Hematopoietic multipotent progenitor cell treated with erythropoietin and hydrocortisone succinate and interleukin-3 and kit ligand, for 6 days (in vitro differentiated cells): ENCODE results near the gene C1QTNF5.
"Not testable (repeated sequence)": the region's sequence is repeated elsewhere in the genome, so short reads cannot be mapped to it uniquely, and the experiment has no call there.

Source experiments
- DNase-seq: peaks from one replicate; pipeline ENCODE4 v3.0.0-alpha.2; 2015

The C1QTNF5 gene, protein sequence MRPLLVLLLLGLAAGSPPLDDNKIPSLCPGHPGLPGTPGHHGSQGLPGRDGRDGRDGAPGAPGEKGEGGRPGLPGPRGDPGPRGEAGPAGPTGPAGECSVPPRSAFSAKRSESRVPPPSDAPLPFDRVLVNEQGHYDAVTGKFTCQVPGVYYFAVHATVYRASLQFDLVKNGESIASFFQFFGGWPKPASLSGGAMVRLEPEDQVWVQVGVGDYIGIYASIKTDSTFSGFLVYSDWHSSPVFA

GRCh38 chr11:119340335-119341221, at the start of gene C1QTNF5:
Gene C1QTNF5 (minus strand): TSS chr11:119340883. CDS start chr11:119340397, 486 bp downstream.
- DNase-seq: no peak

GRCh38 chr11:119389611-119390254, 49.0 kb upstream of the C1QTNF5 start:
- peak; percentile 47 for DNase-seq

- DNase-seq: no peak
These were observed 47.4 kb upstream of the C1QTNF5 start for GRCh38 chr11:119388103-119388502.

DNA sequence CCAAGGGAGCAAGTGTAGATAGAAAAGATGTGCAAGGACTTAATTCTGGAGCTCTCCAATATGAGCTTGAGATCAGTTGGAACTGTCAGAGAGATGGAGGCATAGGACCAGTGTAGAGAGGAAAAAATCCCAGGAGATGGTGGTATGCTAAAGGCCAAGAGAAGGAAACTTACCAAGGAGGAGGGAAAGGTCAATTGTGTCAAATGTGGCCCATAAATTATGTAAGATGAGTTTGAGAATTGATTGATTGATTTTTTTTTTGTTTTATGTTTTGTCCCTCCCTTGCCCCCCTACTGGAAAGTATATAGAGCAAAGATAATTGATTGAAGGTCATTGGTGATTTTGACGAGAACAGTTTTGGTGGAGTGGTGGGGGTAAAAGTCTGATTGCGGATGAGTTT, 43.6 kb upstream of the C1QTNF5 start:
- no peak for DNase-seq

DNA sequence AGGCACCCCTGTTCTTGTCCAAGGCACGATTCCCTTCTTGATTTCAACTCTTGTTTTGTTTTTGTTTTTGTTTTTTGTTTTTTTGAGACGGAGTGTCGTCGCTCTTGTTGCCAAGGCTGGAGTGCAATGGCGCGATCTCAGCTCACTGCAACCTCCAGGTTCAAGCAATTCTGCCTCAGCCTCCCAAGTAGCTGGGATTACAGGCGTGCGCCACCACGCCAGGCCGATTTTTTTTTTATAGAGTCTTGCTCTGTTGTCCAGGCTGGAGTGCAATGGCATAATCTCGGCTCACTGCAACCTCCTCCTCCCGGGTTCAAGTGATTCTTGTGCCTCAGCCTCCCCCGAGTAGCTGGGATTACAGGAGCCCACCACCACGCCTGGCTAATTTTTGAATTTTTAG, 41.8 kb upstream of the C1QTNF5 start:
- not testable (repeated sequence) for DNase-seq

- DNase-seq: no peak
These were observed 41.4 kb upstream of the C1QTNF5 start for GRCh38 chr11:119382101-119382500.

DNA sequence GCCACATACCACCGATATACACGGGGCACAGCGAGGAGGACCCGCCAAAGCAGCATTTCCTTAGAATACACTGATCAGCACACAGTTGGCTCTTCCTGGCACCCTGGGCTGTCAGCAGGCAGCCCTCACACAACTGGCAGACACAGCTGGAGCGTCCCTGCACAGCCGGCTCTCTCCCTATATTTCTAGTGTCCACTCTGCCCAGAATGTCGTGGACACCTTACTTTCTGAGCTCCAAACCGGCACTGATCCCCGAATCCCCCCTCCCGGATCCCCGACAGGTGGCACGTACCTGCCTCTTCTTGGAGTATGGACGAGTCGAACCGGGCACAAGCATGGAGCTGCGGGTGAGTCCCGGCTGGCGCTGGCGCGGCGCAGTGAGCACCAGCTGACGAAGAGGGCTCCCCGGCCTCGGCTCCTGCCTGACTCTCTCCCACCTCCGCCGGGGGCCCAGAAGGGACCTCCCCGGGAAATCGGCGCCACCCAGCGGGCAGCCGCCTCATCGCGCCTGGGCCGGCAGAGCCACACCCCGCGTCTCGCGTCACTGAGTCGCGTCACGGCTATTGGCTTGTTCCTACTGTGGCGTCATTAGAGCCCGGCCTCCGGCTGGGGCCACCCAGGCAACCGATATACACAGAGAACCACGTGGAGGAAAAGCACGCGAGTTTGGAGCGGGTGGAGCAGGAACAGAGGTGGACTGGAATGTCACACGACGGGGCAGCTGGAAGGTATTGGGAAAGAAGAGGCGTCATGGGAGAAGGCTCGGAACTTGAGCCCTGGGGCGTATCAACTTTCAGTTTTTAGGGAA, 40.7 kb upstream of the C1QTNF5 start, which contains the start of gene USP2:
Gene USP2, minus strand, starts transcription at position 510 of the 808 bp plus-strand sequence. CDS start 8,210 bp downstream, outside the sequence.
- peak; percentile 96 for DNase-seq

DNA sequence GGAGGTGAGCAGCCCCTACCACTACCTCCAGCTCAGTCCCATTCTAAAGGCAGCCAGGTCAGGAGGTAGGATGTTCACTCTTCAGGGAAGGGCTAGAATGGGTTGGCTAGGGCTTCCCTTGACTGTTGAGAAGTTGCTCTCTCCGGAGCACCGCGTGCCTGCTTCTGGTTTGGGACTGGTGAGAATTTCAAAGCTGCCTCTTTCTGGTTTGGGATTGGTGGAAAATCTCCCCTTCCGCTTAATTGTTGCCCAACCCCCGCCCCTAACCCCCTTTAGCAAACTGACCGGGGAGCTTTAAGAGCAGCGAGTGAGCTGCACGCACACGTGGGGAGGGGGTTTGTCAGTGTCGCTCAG, 40.1 kb upstream of the C1QTNF5 start:
- DNase-seq: no peak

- peak; percentile 1 for DNase-seq
These were observed 39.6 kb upstream of the C1QTNF5 start for GRCh38 chr11:119380160-119380826.

DNA sequence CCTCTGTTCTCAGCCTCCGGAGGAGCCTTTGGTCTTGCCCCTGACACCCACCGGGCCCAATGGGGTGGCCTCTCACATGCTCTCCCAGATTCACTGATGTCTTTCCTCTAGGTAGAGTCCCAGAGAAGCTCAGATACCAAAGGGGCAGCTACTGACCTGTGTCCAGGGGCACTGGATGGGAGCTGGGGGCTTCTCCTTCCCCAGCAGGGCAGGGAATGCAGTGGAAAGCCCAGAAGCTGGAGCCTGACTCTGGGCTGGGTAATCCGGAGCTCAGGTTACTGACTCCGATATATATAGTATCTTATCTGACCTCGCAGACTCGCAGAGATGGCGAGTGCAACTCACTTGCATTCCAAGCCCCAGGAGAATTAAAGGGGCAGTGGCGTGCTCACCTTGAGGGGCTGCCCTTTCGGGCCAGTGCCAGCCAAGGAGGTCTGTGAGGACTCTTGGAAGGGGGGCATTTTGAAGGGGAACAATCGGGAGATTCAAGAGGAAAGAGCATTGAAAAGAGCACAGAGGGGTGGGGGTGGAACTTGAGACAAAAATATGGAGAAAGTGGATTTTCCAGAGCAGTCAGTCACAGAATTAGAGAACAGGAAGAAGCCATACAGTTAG, 38.3 kb upstream of the C1QTNF5 start:
- DNase-seq: no peak

GRCh38 chr11:119377961-119378667, 37.4 kb upstream of the C1QTNF5 start:
- no peak for DNase-seq

DNA sequence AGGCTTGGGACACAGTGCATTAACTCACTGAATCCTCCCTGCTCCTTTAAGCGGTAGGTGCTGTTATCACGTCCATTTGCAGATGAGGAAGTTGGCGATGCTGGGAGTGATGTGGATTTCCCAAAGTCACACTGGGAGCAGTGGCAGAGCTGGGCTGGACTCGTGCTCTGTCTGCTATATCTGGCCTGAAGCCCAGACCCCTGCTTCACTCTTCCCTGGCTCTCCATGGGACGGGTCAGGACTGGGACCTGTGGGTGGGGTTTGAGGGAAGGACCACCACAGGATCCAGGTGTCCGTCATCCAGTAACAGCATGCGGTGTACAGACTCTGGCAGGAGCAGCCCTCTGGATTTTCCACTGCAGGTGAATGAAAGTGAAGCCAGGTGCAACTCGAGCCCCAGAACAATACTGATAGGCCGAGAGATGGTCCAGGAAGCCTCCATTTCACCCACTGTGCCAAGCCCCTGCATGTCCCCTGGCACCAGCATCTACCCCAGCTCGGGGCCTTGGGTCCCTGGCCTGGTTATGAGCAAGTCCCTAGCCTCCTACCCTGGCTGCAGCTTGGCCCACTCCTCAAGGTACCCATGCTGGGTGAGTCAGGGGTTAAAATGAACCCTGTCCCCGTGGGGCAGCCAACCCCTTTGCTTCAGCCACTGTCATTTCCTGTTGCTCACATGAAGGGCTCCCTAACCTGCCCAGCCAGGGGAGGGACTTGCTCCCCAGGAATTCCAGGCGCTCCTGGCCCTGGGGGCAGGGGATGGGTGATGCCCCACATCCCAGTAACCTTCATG, 36.6 kb upstream of the C1QTNF5 start:
- peak; percentile 0 for DNase-seq

DNA sequence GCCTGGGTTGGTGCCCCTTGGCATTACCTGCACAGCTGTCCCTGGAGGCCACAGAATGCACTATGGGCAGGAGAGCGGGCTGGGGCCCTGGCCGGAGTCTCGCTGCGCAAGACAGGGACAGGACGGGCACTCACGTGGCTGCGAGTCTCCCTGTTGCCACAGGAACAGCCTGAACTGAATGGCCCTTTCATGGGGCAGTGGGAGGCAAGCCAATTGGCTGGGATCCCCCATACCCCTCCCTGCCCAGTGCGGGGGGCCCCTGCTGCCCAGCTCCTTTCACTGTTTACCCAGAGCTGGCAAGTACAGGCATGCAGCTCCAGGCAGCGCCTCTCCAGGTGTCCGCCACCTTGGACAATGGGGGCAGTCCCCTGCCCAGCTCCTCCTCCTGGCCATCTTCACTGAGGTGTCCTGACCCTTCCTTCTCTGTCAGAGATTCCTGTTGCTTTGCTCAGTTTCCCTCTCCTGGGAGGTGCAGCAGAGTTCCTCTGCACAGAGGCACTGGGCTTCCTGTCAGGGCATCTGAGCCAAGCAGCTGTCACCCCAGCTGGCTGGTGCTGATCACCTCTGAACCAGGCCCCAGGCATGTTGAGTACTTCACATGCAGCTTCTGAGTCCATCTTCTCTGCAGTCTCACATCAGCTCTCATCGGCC, 35.6 kb upstream of the C1QTNF5 start:
- no peak for DNase-seq

- DNase-seq: no peak
These were observed 34.9 kb upstream of the C1QTNF5 start for GRCh38 chr11:119375337-119376196.

DNA sequence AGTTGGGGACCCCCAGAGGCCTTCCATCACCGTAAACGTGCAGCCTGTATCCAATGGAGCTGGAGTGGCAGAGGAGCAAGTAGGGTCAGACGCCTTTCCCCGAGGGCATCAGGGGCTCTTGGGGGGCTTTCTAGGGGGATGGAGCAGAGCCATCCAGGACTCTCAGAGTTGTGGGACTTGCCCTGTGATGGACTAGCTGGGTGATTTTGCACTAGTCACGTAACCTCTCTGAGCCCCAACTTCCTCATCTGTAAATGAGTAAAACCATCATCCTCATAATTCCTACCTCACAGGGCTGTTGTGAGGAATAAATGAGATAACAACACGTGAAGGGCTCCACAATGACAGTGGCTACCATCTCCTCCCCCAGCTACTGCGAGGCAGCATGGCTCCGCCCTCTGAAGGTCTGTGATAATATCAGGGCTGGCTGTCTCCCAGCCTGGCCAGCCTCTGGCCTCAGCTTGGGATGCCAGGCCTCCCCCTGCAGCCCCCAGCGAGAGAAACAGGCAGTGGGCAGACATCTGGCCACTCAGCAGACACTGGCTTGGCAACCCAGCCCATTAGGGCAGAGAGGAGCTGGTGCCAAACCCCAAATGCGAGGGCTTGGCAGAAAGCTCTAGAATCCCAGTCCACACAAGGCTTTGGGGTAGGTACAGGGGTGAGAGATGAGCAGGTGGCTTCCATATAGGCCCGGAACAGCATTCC, 34.1 kb upstream of the C1QTNF5 start:
- peak; percentile 46 for DNase-seq

DNA sequence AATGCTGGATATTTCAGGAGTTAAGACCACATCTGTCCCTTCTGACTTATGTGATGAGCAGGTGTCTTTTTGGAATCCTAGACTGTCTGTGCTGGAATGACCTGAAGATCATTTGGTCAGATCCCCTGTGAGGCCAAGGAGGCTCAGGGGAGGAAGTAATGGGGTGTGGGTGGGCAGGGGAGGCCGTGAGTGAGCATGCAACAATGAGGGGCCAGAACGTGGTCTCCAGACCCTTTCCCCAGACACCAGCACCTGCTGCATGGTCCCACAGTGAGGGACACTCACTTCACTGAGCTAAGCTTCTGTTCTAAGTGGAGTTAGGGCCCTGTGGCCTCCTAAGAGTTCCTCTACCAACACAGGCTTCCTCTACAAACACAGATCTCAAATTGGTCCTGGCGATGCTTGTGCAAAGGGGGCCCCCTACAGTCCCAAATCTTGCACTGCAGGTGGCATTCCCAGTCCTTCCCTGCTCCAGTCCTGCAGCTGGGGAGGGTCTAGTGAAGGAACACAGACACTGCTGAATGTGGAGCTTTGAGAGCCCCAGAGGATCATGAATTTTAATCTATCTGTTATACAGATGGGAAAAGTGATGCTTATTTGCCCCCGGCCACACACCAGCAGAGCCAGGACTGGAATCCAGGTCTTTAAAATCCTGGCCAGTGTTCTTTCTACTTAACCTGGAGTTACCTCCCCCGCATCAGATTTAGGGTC, 33.4 kb upstream of the C1QTNF5 start:
- peak; percentile 67 for DNase-seq
